GM18951 (cell line): ENCODE results near the gene DOCK7.
"Not testable (repeated sequence)": the region's sequence is repeated elsewhere in the genome, so short reads cannot be mapped to it uniquely, and the experiment has no call there.

Experiments used
- POLR2A ChIP-seq: IDR thresholded peaks from 4 replicates; pipeline ENCODE4 v1.6.1; 2011; ENCODE audit warnings: mild to moderate bottlenecking; ENCODE audit not compliant: insufficient read length, insufficient read depth; ENCODE audit errors: extremely low read depth
- in situ Hi-C: fragments of 300-500 bp; cut with MboI; formaldehyde crosslinking; loops from one replicate; pipeline ENCODE4 v1.12.0; 2022; ENCODE audit warnings: low sequenced_read_pairs, mixed read lengths, inconsistent platforms; ENCODE audit not compliant: unreplicated experiment

Gene DOCK7

GRCh38 chr1:62687903-62688686 is at the start of gene DOCK7:
DOCK7 (minus strand) TSS chr1:62688386; CDS start chr1:62688264, 122 bp downstream.
- TF ChIP-seq POLR2A, result peak; percentile 54
- in situ Hi-C loops, result no loop called here

- TF ChIP-seq POLR2A, result no peak
- in situ Hi-C loops, result loop anchor here (25.0 kb wide), 2 partner anchors 223 to 573 kb away; no protein-coding TSS in a partner anchor
Observed at GRCh38 chr1:62735491-62736171, 47.4 kb upstream of the DOCK7 start.

GRCh38 chr1:62732331-62732730 is 44.1 kb upstream of the DOCK7 start:
- in situ Hi-C loops, result loop anchor here (25.0 kb wide), 2 partner anchors 220 to 570 kb away; no protein-coding TSS in a partner anchor

GRCh38 chr1:62728963-62729362 is 40.8 kb upstream of the DOCK7 start:
- in situ Hi-C loops, result loop anchor here (25.0 kb wide), 2 partner anchors 217 to 567 kb away; no protein-coding TSS in a partner anchor
- TF ChIP-seq POLR2A, result no peak

More at GRCh38 chr1:62732331-62732730, 44.1 kb upstream of the DOCK7 start:
- TF ChIP-seq POLR2A, result no peak

- in situ Hi-C loops, result loop anchor here (25.0 kb wide), 2 partner anchors 216 to 566 kb away; no protein-coding TSS in a partner anchor
- no peak for TF ChIP-seq POLR2A
Observed at GRCh38 chr1:62727656-62728407, 39.6 kb upstream of the DOCK7 start.

- in situ Hi-C loops, result loop anchor here (25.0 kb wide), 2 partner anchors 214 to 564 kb away; no protein-coding TSS in a partner anchor
Observed at GRCh38 chr1:62726011-62726442, 37.8 kb upstream of the DOCK7 start.

GRCh38 chr1:62725255-62725654 is 37.1 kb upstream of the DOCK7 start:
- in situ Hi-C loops, result loop anchor here (25.0 kb wide), 2 partner anchors 213 to 563 kb away; no protein-coding TSS in a partner anchor
- TF ChIP-seq POLR2A, result no peak

More at GRCh38 chr1:62726011-62726442, 37.8 kb upstream of the DOCK7 start:
- TF ChIP-seq POLR2A, result no peak

- no peak for TF ChIP-seq POLR2A
- in situ Hi-C loops, result no loop called here
Observed at GRCh38 chr1:62724430-62724829, 36.2 kb upstream of the DOCK7 start.

- no peak for TF ChIP-seq POLR2A
- in situ Hi-C loops, result no loop called here
Observed at GRCh38 chr1:62723883-62724282, 35.7 kb upstream of the DOCK7 start.

- in situ Hi-C loops, result no loop called here
- TF ChIP-seq POLR2A, result no peak
Observed at GRCh38 chr1:62722796-62723195, 34.6 kb upstream of the DOCK7 start.

- no peak for TF ChIP-seq POLR2A
Observed at GRCh38 chr1:62720946-62721554, 32.9 kb upstream of the DOCK7 start.

GRCh38 chr1:62718400-62718799 is 30.2 kb upstream of the DOCK7 start:
- in situ Hi-C loops, result not testable (repeated sequence)

More at GRCh38 chr1:62720946-62721554, 32.9 kb upstream of the DOCK7 start:
- in situ Hi-C loops, result no loop called here
